Tibial artery (tissue), 4 donors: ENCODE measurements around the gene C1orf21.

Experiments used
- DNase-seq, 2 donors: peaks; one replicate each; pipeline ENCODE4 v3.0.0-alpha.2; 2019
- H3K27ac ChIP-seq, 2 donors: fragments of 200-600 bp; sonication (generic) in 1 of 2; 1 replicate in 1 of 2; 2 replicates in 1 of 2; pipeline ENCODE4 v1.5.1; 2018 to 2019; ENCODE audit warnings: mild to moderate bottlenecking in 1 of 2
- H3K27me3 ChIP-seq, 2 donors: fragments of 200-600 bp; sonication (generic) in 1 of 2; one replicate each; pipeline versions ENCODE4 v1.5.1 to v1.6.0; 2016 to 2019
- H3K36me3 ChIP-seq, 3 donors: fragments of 200-600 bp; sonication (generic) in 2 of 3; one replicate each; pipeline ENCODE4 v1.5.1; 2016 to 2019; ENCODE audit warnings: mild to moderate bottlenecking in 2 of 3
- H3K4me1 ChIP-seq, 4 donors: fragments of 200-600 bp; sonication (generic) in 2 of 4; 1 replicate in 3 of 4; 2 replicates in 1 of 4; pipeline ENCODE4 v1.5.1; 2016 to 2019
- H3K4me3 ChIP-seq, 2 donors: fragments of 200-600 bp; sonication (generic) in 1 of 2; 1 replicate in 1 of 2; 2 replicates in 1 of 2; pipeline ENCODE4 v1.5.1; 2018 to 2019; ENCODE audit warnings: mild to moderate bottlenecking in 2 of 2
- H3K9me3 ChIP-seq, 3 donors: fragments of 200-600 bp; sonication (generic) in 1 of 3; one replicate each; pipeline ENCODE4 v1.5.1; 2016 to 2019
- intact Hi-C: fragments of 100-400 bp; cut with DNase I; formaldehyde crosslinking; loops from one replicate; pipeline ENCODE4 v1.15.0; 2023; ENCODE audit warnings: low total_unique reads
- TF ChIP-seq, protein P1 (sequence below), 2 experiments: fragments of 200-600 bp in 1 of 2; fragments of 450-650 bp in 1 of 2; IDR thresholded peaks; one replicate each; pipeline ENCODE4 v1.5.1; 2017 to 2019; ENCODE audit warnings: antibody characterized with exemption in 2 of 2, mild to moderate bottlenecking in 1 of 2, moderate library complexity in 1 of 2

Gene C1orf21

DNA sequence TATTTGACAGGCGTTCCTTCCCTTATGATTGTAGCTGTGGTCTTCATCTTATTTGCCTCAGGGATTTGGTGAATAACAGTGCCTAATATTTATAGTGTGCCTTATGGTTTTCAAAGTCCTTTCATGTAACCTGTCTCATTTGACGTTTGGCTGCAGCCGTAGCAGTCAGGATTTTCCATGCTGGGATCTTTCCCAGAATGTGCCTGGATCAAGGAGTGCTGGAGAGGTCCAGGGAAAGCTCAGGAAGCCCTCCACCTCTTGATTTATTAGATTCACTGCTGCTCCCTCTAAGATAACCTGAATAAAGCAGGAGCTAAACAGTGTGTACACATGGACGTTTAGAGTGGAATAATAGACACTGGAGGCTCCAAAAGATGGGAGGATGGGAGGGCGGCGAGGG lies 5.2 kb downstream of the C1orf21 start:
- no peaks in the 10 kb centered on the region for H3K27me3 ChIP-seq
- no peak overlapping the region for H3K27ac ChIP-seq
- H3K4me1 ChIP-seq, result peaks cover 0 to 18% (median 7%) of the 10 kb centered on the region in 4 donors
- DNase-seq, result no peak
- TF ChIP-seq, protein P1, sequence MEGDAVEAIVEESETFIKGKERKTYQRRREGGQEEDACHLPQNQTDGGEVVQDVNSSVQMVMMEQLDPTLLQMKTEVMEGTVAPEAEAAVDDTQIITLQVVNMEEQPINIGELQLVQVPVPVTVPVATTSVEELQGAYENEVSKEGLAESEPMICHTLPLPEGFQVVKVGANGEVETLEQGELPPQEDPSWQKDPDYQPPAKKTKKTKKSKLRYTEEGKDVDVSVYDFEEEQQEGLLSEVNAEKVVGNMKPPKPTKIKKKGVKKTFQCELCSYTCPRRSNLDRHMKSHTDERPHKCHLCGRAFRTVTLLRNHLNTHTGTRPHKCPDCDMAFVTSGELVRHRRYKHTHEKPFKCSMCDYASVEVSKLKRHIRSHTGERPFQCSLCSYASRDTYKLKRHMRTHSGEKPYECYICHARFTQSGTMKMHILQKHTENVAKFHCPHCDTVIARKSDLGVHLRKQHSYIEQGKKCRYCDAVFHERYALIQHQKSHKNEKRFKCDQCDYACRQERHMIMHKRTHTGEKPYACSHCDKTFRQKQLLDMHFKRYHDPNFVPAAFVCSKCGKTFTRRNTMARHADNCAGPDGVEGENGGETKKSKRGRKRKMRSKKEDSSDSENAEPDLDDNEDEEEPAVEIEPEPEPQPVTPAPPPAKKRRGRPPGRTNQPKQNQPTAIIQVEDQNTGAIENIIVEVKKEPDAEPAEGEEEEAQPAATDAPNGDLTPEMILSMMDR (IDR thresholded peaks at IDR 0.05), result no peak
- intact Hi-C loops, result no loop called here
- no peak overlapping the region for H3K4me3 ChIP-seq
- H3K36me3 ChIP-seq, result no peaks in the 10 kb centered on the region
- H3K9me3 ChIP-seq, result no peaks in the 10 kb centered on the region

DNA sequence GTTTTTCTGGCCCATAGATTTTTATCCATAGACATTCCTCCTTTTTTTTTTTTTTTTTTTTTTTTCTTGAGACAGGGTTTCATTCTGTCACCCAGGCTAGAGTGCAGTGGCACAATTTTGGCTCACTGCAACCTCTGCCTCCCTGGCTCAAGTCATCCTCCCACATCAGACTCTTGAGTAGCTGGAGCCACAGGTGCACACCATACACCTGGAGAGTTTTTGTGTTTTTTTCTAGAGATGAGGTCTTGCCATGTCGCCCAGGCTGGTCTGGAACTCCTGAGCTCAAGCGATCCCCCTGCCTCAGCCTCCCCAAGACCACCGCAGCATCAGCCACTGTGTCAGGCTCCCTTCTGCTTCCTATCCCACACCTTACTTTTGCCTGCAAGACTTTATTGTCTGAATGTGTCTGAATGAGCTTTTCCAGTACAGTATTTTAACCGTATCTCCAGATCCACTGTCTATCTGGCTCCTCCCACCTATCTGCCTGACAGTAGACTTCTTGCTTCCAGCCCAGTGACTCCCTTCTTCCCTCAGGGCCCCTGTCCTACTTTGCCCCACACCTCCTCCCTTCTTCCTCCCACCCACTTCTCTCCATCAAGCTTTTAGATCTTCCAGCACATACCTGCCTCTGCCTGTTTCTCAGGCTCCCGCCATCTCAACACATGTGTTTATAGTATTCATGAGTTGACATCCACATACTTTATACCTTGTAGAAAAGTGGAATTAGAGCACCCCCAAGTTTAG lies 6.1 kb downstream of the C1orf21 start:
- no peaks in the 10 kb centered on the region for H3K27me3 ChIP-seq
- intact Hi-C loops, result no loop called here
- DNase-seq, result no peak
- H3K36me3 ChIP-seq, result no peaks in the 10 kb centered on the region
- H3K4me1 ChIP-seq, result peaks cover 0 to 18% (median 6%) of the 10 kb centered on the region in 4 donors
- H3K9me3 ChIP-seq, result no peaks in the 10 kb centered on the region
- TF ChIP-seq, protein P1 (IDR thresholded peaks at IDR 0.05), result no peak
- H3K27ac ChIP-seq, result no peak overlapping the region
- H3K4me3 ChIP-seq, result no peak overlapping the region

DNA sequence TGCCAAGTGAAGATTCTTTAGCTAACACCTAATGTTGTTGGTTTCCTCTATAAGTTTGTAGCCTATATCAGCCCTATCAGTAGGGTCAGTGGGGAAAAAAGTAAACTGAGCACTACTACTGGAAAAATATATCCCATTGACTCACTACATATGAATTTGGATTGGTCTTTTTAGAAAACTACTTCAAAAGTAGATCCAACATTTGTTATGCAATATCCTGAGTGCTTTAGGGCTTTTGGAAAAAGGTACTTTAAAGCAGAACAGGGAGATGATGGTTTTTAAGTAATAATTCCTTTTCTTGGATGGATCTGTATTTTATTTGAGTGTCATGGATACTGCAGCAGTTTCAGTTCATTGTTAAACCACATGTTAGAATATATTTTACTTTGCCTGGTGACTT lies 7.1 kb downstream of the C1orf21 start:
- no peak overlapping the region for H3K4me3 ChIP-seq
- DNase-seq, result no peak
- H3K4me1 ChIP-seq, result peaks cover 0 to 10% (median 2%) of the 10 kb centered on the region in 4 donors
- H3K27ac ChIP-seq, result no peak overlapping the region
- H3K27me3 ChIP-seq, result no peaks in the 10 kb centered on the region
- TF ChIP-seq, protein P1 (IDR thresholded peaks at IDR 0.05), result no peak
- H3K9me3 ChIP-seq, result no peaks in the 10 kb centered on the region
- intact Hi-C loops, result no loop called here
- H3K36me3 ChIP-seq, result no peaks in the 10 kb centered on the region

DNA sequence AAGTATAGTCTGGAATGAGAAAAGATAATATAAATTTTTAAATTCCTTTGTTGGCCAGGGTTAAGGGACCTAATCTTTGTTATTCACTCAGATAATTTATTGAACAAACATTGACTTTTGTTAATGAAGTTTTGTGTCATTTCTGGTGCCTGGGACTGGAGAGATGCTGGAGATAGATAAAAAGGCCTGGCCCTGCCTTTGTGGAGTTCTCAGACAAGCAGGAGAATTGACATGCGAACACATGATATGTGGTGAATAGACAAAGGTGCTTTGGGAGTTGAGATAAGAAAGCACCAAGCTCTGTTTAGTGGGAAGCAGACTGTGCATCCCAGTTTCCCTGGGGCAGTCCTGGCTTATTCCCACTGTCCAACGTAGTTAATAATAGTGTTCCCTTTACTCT lies 8.5 kb downstream of the C1orf21 start:
- H3K4me1 ChIP-seq, result peaks cover 0 to 10% (median 2%) of the 10 kb centered on the region in 4 donors
- no peak overlapping the region for H3K27ac ChIP-seq
- no peaks in the 10 kb centered on the region for H3K36me3 ChIP-seq

DNA sequence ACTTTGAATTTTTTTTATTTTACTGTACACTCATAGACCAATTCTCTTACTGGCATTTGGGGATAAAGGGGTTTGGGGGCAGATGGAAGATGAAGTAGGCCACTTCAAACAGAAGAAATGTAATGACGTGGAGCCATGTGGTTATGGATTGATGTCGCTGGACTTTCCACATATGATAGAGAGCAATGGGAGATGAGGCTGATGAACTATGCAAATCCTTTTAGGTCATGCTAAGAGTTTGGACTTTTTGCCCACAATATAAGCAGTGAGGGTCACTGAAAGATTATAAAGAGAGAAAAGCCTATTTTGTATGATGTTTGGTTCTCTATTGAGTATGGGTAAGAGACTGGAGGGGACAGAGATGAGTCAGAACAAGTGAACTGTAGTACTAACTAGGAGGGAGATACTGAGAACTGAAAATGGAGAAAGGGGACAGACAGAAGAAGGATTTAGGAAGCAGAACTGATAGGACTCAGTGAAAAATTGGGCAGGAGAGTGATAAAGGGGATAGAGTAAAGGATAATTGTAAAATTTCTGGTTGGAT lies 9.2 kb downstream of the C1orf21 start:
- TF ChIP-seq, protein P1 (IDR thresholded peaks at IDR 0.05), result no peak
- intact Hi-C loops, result no loop called here
- H3K4me1 ChIP-seq, result peaks cover 0 to 10% (median 2%) of the 10 kb centered on the region in 4 donors

More for the DNA sequence above, 8.5 kb downstream of the C1orf21 start:
- no peak overlapping the region for H3K4me3 ChIP-seq
- TF ChIP-seq, protein P1 (IDR thresholded peaks at IDR 0.05), result no peak
- intact Hi-C loops, result no loop called here
- H3K9me3 ChIP-seq, result no peaks in the 10 kb centered on the region
- no peak for DNase-seq
- H3K27me3 ChIP-seq, result no peaks in the 10 kb centered on the region

More for the DNA sequence above, 9.2 kb downstream of the C1orf21 start:
- no peak for DNase-seq
- Histone ChIP-seq H3K36me3 (no peaks in the 10 kb centered on the region), H3K4me3 (no peak overlapping the region), H3K27ac (no peak overlapping the region), H3K27me3 (no peaks in the 10 kb centered on the region), H3K9me3 (no peaks in the 10 kb centered on the region)
